Ovary (tissue), 9 donors: Measurements from ENCODE around the gene ATG2B. TPM values are rescaled to one million over a fixed set of nuclear protein-coding genes. Genes with fewer than 3 reads are reported as not detected.

Source experiments
- DNase-seq, 5 donors: peaks; one replicate each; pipeline ENCODE4 v3.0.0-alpha.2; 2019 to 2020
- H3K27ac ChIP-seq, 2 donors: fragments of 200-600 bp; one replicate each; pipeline versions ENCODE4 v1.5.1 to v1.8.0; 2019 to 2022
- H3K27me3 ChIP-seq: fragments of 200-600 bp; one replicate; pipeline ENCODE4 v1.8.0; 2022
- H3K36me3 ChIP-seq: fragments of 200-600 bp; sonication (generic); one replicate; pipeline ENCODE4 v1.5.1; 2019
- H3K4me1 ChIP-seq: one replicate; pipeline ENCODE4 v1.8.1; 2013; ENCODE audit warnings: mild to moderate bottlenecking, moderate library complexity; ENCODE audit not compliant: insufficient read depth
- H3K4me3 ChIP-seq: fragments of 200-600 bp; sonication (generic); one replicate; pipeline ENCODE4 v1.5.1; 2017
- H3K9me3 ChIP-seq, 2 donors: fragments of 200-600 bp in 1 of 2; sonication (generic) in 1 of 2; one replicate each; pipeline versions ENCODE4 v1.5.1 to v1.8.1; 2013 to 2019; ENCODE audit warnings: mild to moderate bottlenecking in 1 of 2, moderate library complexity in 1 of 2
- CTCF ChIP-seq, 3 donors: fragments of 450-650 bp in 2 of 3; fragments of 200-600 bp in 1 of 3; IDR thresholded peaks; one replicate each; pipeline versions ENCODE4 v1.5.1 to v1.8.0; 2016 to 2022; ENCODE audit warnings: antibody characterized with exemption in 3 of 3, mild to moderate bottlenecking in 1 of 3
- EP300 ChIP-seq: sonication (generic); formaldehyde crosslinking; IDR thresholded peaks from one replicate; pipeline ENCODE4 v1.6.1; 2017; ENCODE audit warnings: antibody characterized with exemption
- POLR2A ChIP-seq: fragments of 450-650 bp; IDR thresholded peaks from one replicate; pipeline ENCODE4 v1.6.1; 2017; ENCODE audit warnings: antibody characterized with exemption, mild to moderate bottlenecking, moderate library complexity
- WGBS, 3 donors: extraction: QIAGEN DNeasy Blood & Tissue Kit in 1 of 3; methylation state at CpG; one replicate each; pipeline versions ENCODE4 v1.1.5 to v1.1.7; 2013 to 2017; 5-methylcytosine and 5-hydroxymethylcytosine counted together
- intact Hi-C, 4 donors: fragments of 100-400 bp; cut with DNase I; formaldehyde crosslinking; loops; one replicate each; pipeline versions ENCODE4 v1.11.0 to v1.15.1; 2022 to 2023
- polyA plus RNA-seq, 2 donors: library from polyadenylated mRNA; stranded (reverse); fragments of 200-250 nt in 1 of 2; fragments of 350-450 nt in 1 of 2; fragmentation: Illumina TruSeq in 1 of 2; extraction: RNeasy Lipid Tissue Mini Kit (QIAGEN cat#74804) in 1 of 2; gene quantifications; one replicate each; pipeline ENCODE4 v1.2.3, GENCODE V29; 2013 to 2014
- small RNA-seq: library from RNA; depleted of rRNA; stranded (forward); fragments of <200 nt; gene quantifications from one replicate; pipeline ENCODE3, GENCODE V24; 2016
- total RNA-seq, 7 donors: library from RNA; depleted of rRNA in 2 of 7; stranded (reverse); fragments of >200 nt in 2 of 7; fragmentation: NEBNext Ultra II Directional in 3 of 7; extraction: Animal tissue kit (Norgen Biotek cat#: 25700) in 3 of 7; gene quantifications; one replicate each; pipeline versions ENCODE4 v1.1.0 to v1.2.4, GENCODE V29; 2016 to 2023
- donor health status: DM: no; HTN: no; CAD: no; lungs with moderate emphysema.
- donor health status: DM: no; HTN: no; CAD: no.
- donor health status: Bipolar disorder and iron deficiency.
- donor health status: DM: yes; HTN: yes; CAD: no.
- donor health status: DM: no; HTN: no; CAD: no.
- donor health status: DM: yes; HTN: yes; CAD: no.

Gene ATG2B
- total and polyA plus RNA-seq, 9 donors, result 5.3 to 33.1 (median 22.6) TPM

GRCh38 chr14:96229315-96229714 lies 133.8 kb downstream of the ATG2B start:
- Histone ChIP-seq H3K36me3 (no peaks in the 10 kb centered on the region), H3K4me1 (no peaks in the 10 kb centered on the region), H3K4me3 (no peak overlapping the region), H3K9me3 (no peaks in the 10 kb centered on the region), H3K27me3 (no peaks in the 10 kb centered on the region), H3K27ac (no peak overlapping the region)
- TF ChIP-seq EP300 (no peak), CTCF (IDR thresholded peaks at IDR 0.05) (no peak), POLR2A (no peak)
- no peak for DNase-seq
- intact Hi-C loops, result no loop called here
- 91 to 98% (median 96%) methylated on average over 6 of the region's 6 CpGs for WGBS, 3 donors

Small RNA genes lying within 50 kb of the gene (small RNA-seq; reads per million reads assigned to genes)
- not detected for gene RNU2-33P

Other genes starting within 250 kb of the ATG2B start
- gene BDKRB2, start 158.5 kb downstream of the ATG2B start, total RNA-seq, result 1 to 10 TPM in 4 of 7 donors, under 1 TPM in 3; 0.83 to 3.2 (median 1.9) TPM
- gene BDKRB2, start 158.5 kb downstream of the ATG2B start, polyA plus RNA-seq, result 1 to 10 TPM in 1 of 2 donors, under 1 TPM in 1; 0.40 to 3.3 TPM
- gene BDKRB1, start 107.1 kb downstream of the ATG2B start, total RNA-seq, result 1 to 10 TPM in 1 of 7 donors, under 1 TPM in 1, not detected in 5; 0.87 to 5.3 TPM
- under 1 TPM; 0.30 to 0.63 TPM for gene BDKRB1, start 107.1 kb downstream of the ATG2B start, polyA plus RNA-seq
- 10 to 100 TPM in 4 of 7 donors, 1 to 10 TPM in 3; 6.3 to 15.4 (median 10.1) TPM for gene GSKIP, start 185 bp upstream of the ATG2B start, total RNA-seq
- gene GSKIP, start 185 bp upstream of the ATG2B start, polyA plus RNA-seq, result 10 to 100 TPM in 1 of 2 donors, 1 to 10 TPM in 1; 10.0 to 10.4 TPM
- gene AK7, start 28.8 kb upstream of the ATG2B start, total RNA-seq, result 10 to 100 TPM in 1 of 7 donors, 1 to 10 TPM in 4, under 1 TPM in 2; 0.48 to 17.2 (median 1.4) TPM
- 1 to 10 TPM in 1 of 2 donors, under 1 TPM in 1; 0.47 to 1.2 TPM for gene AK7, start 28.8 kb upstream of the ATG2B start, polyA plus RNA-seq
- 100 to 1,000 TPM; 119 to 187 (median 175) TPM for gene PAPOLA, start 139.0 kb upstream of the ATG2B start, total RNA-seq
- gene PAPOLA, start 139.0 kb upstream of the ATG2B start, polyA plus RNA-seq, result 100 to 1,000 TPM in 1 of 2 donors, 10 to 100 TPM in 1; 68.5 to 115 TPM